Vagina (tissue), 2 donors: ENCODE data around the gene NDUFA7. TPM values are rescaled to one million over a fixed set of nuclear protein-coding genes. Genes with fewer than 3 reads are reported as not detected.
"Not testable (repeated sequence)": the region's sequence is repeated elsewhere in the genome, so short reads cannot be mapped to it uniquely, and the experiment has no call there.

Experiments used
- DNase-seq, 2 donors: peaks; one replicate each; pipeline ENCODE4 v3.0.0-alpha.2; 2017; ENCODE audit errors: extremely low spot score in 2 of 2
- H3K27ac ChIP-seq: fragments of 200-600 bp; sonication (generic); one replicate; pipeline ENCODE4 v1.5.1; 2019
- H3K27me3 ChIP-seq: fragments of 200-600 bp; sonication (generic); one replicate; pipeline ENCODE4 v1.5.1; 2019
- H3K36me3 ChIP-seq, 2 donors: fragments of 200-600 bp; sonication (generic); one replicate each; pipeline ENCODE4 v1.5.1; 2017 to 2019
- H3K4me1 ChIP-seq: fragments of 200-600 bp; sonication (generic); one replicate; pipeline ENCODE4 v1.5.1; 2019
- H3K4me3 ChIP-seq, 2 donors: fragments of 200-600 bp; sonication (generic); 1 replicate in 1 of 2; 2 replicates in 1 of 2; pipeline ENCODE4 v1.5.1; 2016 to 2019
- H3K9me3 ChIP-seq: fragments of 200-600 bp; sonication (generic); one replicate; pipeline ENCODE4 v1.5.1; 2019
- CTCF ChIP-seq, 3 experiments: fragments of 450-650 bp in 2 of 3; fragments of 200-600 bp in 1 of 3; sonication (generic) in 1 of 3; IDR thresholded peaks; one replicate each; pipeline ENCODE4 v1.5.1; 2017 to 2019; ENCODE audit warnings: antibody characterized with exemption in 3 of 3, mild to moderate bottlenecking in 2 of 3, moderate library complexity in 2 of 3
- POLR2A ChIP-seq, 2 donors: fragments of 450-650 bp; IDR thresholded peaks; one replicate each; pipeline ENCODE4 v1.6.1; 2017; ENCODE audit warnings: antibody characterized with exemption in 2 of 2, mild to moderate bottlenecking in 2 of 2, moderate library complexity in 2 of 2
- POLR2AphosphoS5 ChIP-seq, 2 donors: sonication (generic); formaldehyde crosslinking; IDR thresholded peaks; one replicate each; pipeline ENCODE4 v1.9.0; 2017; ENCODE audit warnings: antibody characterized with exemption in 2 of 2, mild to moderate bottlenecking in 2 of 2, low read depth in 1 of 2; ENCODE audit not compliant: insufficient read depth in 1 of 2
- intact Hi-C: fragments of 100-400 bp; cut with DNase I; formaldehyde crosslinking; loops from one replicate; pipeline ENCODE4 v1.15.1; 2023
- total RNA-seq: library from RNA; depleted of rRNA; stranded (reverse); fragments of >200 nt; gene quantifications from one replicate; pipeline ENCODE4 v1.2.3, GENCODE V29; 2016

NDUFA7 gene
- total RNA-seq, 1 donor from 2014 or later: 24.6 TPM

GRCh38 chr19:8265872-8266271, 55.3 kb downstream of the NDUFA7 start:
- H3K36me3 ChIP-seq: no peaks in the 10 kb centered on the region
- no peaks in the 10 kb centered on the region for H3K9me3 ChIP-seq
- no peaks in the 10 kb centered on the region for H3K4me1 ChIP-seq
- H3K27me3 ChIP-seq: no peaks in the 10 kb centered on the region
- TF ChIP-seq CTCF (IDR thresholded peaks at IDR 0.05): no peak
- no peak for TF ChIP-seq POLR2A (IDR thresholded peaks at IDR 0.05)
- TF ChIP-seq POLR2AphosphoS5 (IDR thresholded peaks at IDR 0.05; ENCODE audit: insufficient read depth in 1 of 2, low read depth in 1 of 2): no peak
- no peak overlapping the region for H3K27ac ChIP-seq
- DNase-seq: no peak
- no peak overlapping the region for H3K4me3 ChIP-seq
- intact Hi-C loops: no loop called here

- H3K4me3 ChIP-seq, DNase-seq, H3K36me3 ChIP-seq, H3K4me1 ChIP-seq, H3K27me3 ChIP-seq, H3K27ac ChIP-seq, H3K9me3 ChIP-seq, intact Hi-C loops: not testable (repeated sequence)
Observed at GRCh38 chr19:8264248-8264647, 56.9 kb downstream of the NDUFA7 start.

GRCh38 chr19:8262431-8262830, 58.7 kb downstream of the NDUFA7 start:
- H3K36me3 ChIP-seq: peaks cover 0 to 8% of the 10 kb centered on the region in 2 donors
- TF ChIP-seq CTCF (IDR thresholded peaks at IDR 0.05) (no peak), POLR2A (IDR thresholded peaks at IDR 0.05) (no peak), POLR2AphosphoS5 (IDR thresholded peaks at IDR 0.05; ENCODE audit: insufficient read depth in 1 of 2, low read depth in 1 of 2) (no peak)
- no peaks in the 10 kb centered on the region for H3K9me3 ChIP-seq
- H3K27ac ChIP-seq: no peak overlapping the region
- intact Hi-C loops: no loop called here
- no peak overlapping the region for H3K4me3 ChIP-seq
- no peak for DNase-seq
- no peaks in the 10 kb centered on the region for H3K27me3 ChIP-seq
- no peaks in the 10 kb centered on the region for H3K4me1 ChIP-seq

- intact Hi-C loops: no loop called here
- H3K4me1 ChIP-seq: no peaks in the 10 kb centered on the region
- no peak overlapping the region for H3K27ac ChIP-seq
- no peak for DNase-seq
- H3K27me3 ChIP-seq: no peaks in the 10 kb centered on the region
- peaks cover 0 to 12% of the 10 kb centered on the region in 2 donors for H3K36me3 ChIP-seq
- TF ChIP-seq CTCF (IDR thresholded peaks at IDR 0.05) (no peak), POLR2AphosphoS5 (IDR thresholded peaks at IDR 0.05; ENCODE audit: insufficient read depth in 1 of 2, low read depth in 1 of 2) (no peak), POLR2A (IDR thresholded peaks at IDR 0.05) (no peak)
- H3K9me3 ChIP-seq: no peaks in the 10 kb centered on the region
- H3K4me3 ChIP-seq: no peak overlapping the region
Observed at GRCh38 chr19:8261881-8262280, 59.3 kb downstream of the NDUFA7 start.

- H3K9me3 ChIP-seq: no peaks in the 10 kb centered on the region
- no peaks in the 10 kb centered on the region for H3K4me1 ChIP-seq
- H3K27me3 ChIP-seq: no peaks in the 10 kb centered on the region
- H3K4me3 ChIP-seq: no peak overlapping the region
- intact Hi-C loops: no loop called here
- no peak for DNase-seq
- TF ChIP-seq POLR2A (IDR thresholded peaks at IDR 0.05): no peak
- TF ChIP-seq CTCF (IDR thresholded peaks at IDR 0.05): no peak
- no peak for TF ChIP-seq POLR2AphosphoS5 (IDR thresholded peaks at IDR 0.05; ENCODE audit: insufficient read depth in 1 of 2, low read depth in 1 of 2)
- H3K36me3 ChIP-seq: peaks cover 0 to 17% of the 10 kb centered on the region in 2 donors
- H3K27ac ChIP-seq: no peak overlapping the region
Observed at GRCh38 chr19:8261347-8261746, 59.8 kb downstream of the NDUFA7 start.

Other genes with a start within 250 kb of the NDUFA7 start
- not detected for gene FBN3, start 171.8 kb downstream of the NDUFA7 start, total RNA-seq
- 81.5 TPM for gene CERS4, start 112.0 kb downstream of the NDUFA7 start, total RNA-seq
- gene CD320, start 13.0 kb downstream of the NDUFA7 start, total RNA-seq: 27.3 TPM
- gene RPS28, start 121 bp upstream of the NDUFA7 start, total RNA-seq: 516 TPM
- gene KANK3, start 21.9 kb upstream of the NDUFA7 start, total RNA-seq: 20.9 TPM
- gene ANGPTL4, start 42.8 kb upstream of the NDUFA7 start, total RNA-seq: 92.8 TPM
- gene RAB11B, start 69.0 kb upstream of the NDUFA7 start, total RNA-seq: 88.1 TPM
- 146 TPM for gene MARCHF2, start 91.9 kb upstream of the NDUFA7 start, total RNA-seq
- 140 TPM for gene HNRNPM, start 123.6 kb upstream of the NDUFA7 start, total RNA-seq
- gene PRAM1, start 181.3 kb upstream of the NDUFA7 start, total RNA-seq: 0.49 TPM
- 27.5 TPM for gene ZNF414, start 192.8 kb upstream of the NDUFA7 start, total RNA-seq